GM19467 (cell line): Measurements from ENCODE around the gene TRPV5.

ENCODE experiments used
- ATAC-seq: cut with Tn5 transposase; IDR thresholded peaks from one replicate; pipeline ENCODE4 v1.9.1; 2021; ENCODE audit warnings: mild to moderate bottlenecking, moderate library complexity; ENCODE audit not compliant: unreplicated experiment

TRPV5 gene

DNA sequence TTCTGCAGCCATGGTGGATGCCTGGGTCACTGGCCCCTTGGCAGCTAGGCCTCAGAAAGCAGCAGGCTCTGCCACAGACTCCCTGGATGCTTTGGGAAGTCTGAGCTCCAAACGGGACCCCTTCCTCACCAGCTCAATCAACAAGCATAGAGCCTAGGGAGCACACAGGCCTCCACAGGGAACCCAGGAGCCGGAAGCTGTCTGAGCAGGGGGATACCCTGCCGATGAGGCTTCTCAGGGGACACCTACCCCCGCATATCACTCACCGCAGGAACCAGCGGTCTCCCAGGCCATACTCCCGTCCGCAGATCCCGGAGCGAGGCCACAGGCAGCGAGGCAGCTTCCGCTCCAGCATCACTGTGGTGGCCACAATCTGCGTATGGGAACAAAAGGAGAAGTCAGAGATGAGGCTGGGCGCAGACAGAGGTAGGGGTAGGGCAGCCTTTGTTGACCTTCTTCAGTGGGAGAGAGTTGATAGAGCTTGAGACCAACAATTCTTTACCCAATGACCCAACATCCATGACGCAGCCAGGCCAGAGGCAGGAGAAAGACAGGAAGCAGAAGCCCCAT is 61.4 kb downstream of the TRPV5 start:
- no peak for ATAC-seq

DNA sequence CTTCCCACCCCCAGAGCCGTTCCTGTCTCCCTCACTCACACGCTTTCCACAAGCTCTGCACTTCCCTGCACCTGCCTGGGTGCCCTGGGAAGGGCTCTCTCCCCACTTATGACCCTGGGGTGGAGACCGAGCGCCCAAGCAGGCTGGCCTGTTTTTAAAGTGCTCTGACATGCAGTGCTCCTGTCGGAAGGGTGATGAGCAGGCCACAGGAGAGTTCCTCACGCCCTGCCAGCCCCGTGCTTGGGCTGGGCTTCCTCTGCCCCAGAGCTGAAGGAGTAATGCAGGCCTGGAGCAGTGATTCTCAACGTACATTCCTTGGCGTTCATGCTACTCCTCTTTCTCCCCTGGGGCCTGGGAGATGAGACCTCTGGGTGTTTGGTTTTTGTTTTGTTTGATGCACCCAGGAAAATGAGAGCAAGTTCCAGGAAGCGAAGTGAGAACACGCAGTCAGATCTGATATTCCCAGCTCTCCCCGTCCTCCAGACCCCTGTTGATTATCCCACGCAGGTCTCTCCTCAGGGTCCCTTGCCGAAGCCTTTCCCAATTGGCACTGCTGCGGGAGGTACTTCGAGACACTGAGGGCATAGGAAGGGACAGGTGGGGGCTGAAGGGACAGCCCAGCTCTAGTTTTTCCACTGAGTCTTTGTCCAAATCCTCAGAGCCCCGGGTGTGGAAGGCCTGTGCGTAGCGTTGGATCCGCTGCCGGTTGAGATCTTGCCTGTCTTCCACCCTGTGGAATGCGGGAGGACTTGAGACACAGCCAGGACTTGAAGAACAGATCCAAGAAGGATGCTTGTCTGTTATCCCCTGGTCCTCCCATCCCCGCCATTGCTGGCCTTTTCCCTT is 62.1 kb downstream of the TRPV5 start:
- no peak for ATAC-seq

DNA sequence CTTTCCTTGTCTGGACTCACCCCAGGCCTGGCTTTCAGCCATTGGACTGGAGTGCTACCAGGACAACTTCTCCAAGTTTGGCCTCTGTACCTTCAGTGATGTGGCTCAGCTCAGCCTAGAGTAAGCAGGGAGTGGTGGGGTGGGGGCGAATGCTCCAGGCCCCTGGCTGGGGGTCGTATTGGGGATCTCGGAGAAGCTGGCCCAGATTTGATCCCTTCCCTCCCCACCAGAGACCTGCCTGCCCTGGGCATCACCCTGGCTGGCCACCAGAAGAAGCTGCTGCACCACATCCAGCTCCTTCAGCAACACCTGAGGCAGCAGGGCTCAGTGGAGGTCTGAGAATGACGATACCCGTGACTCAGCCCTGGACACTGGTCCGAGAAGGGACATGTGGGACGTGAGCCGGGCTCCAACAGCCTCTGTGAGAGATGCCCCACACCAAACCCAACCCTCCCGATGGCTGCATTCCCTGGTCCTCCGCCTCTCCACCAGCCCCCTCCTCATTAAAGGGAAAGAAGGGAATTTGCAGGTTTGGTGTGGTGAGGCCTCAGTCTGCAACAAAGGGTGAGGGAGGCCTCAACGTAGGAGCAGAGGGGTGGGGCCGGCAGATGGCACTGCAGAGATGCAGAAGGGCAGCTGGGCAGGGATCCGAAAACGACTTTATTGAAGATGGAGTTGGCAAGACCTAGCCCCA is 62.8 kb downstream of the TRPV5 start:
- ATAC-seq, result no peak

DNA sequence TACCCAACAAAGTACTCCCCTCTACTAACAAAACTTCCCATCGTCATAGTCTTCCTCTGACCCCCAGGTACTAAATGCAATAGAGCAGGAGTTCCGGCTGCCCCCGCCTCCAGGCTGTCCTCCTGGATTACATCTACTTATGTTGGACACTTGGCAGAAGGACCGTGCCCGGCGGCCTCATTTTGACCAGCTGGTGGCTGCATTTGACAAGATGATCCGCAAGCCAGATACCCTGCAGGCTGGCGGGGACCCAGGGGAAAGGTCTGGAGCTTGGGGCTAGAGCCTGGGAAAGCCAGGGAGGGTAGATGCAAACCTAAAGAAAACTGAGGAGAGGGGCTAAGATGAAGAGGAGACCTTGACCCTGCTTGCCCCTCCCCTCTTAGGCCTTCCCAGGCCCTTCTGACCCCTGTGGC is 63.4 kb downstream of the TRPV5 start:
- ATAC-seq, result no peak

DNA sequence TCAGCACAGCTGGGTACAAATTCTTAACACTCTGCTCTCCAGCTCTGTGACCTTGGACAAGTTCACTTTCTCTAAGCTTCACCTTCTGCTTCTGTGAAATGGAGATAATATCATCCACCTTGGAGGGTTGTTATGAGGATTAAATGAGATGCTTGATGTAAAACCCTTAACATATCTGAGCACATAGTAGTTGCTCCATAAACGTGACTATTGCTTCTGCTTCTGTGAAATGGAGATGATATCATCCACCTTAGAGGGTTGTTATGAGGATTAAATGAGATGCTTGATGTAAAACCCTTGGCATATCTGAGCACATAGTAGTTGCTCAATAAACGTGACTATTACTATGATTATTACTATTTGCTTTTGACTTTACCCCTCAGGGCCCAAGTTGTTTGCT is 64.1 kb downstream of the TRPV5 start:
- ATAC-seq, result no peak

DNA sequence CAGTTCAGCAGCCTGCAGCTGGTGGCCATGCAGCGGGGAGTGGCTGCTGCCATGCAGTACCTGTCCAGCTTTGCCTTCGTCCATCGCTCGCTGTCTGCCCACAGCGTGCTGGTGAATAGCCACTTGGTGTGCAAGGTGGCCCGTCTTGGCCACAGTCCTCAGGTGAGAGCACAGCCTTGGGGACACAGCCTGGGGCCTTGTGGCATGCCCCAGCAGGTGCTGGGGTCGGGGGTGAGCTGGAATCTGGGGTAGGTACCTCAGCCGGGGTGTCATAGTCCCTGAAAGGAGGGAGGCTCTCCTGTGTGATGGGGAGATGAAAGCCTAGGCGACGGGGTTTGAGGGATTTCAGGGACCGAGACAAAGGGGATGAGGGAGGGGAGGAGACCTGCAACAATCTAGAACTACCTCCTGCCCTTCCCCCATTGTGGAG is 64.5 kb downstream of the TRPV5 start:
- ATAC-seq, result no peak

DNA sequence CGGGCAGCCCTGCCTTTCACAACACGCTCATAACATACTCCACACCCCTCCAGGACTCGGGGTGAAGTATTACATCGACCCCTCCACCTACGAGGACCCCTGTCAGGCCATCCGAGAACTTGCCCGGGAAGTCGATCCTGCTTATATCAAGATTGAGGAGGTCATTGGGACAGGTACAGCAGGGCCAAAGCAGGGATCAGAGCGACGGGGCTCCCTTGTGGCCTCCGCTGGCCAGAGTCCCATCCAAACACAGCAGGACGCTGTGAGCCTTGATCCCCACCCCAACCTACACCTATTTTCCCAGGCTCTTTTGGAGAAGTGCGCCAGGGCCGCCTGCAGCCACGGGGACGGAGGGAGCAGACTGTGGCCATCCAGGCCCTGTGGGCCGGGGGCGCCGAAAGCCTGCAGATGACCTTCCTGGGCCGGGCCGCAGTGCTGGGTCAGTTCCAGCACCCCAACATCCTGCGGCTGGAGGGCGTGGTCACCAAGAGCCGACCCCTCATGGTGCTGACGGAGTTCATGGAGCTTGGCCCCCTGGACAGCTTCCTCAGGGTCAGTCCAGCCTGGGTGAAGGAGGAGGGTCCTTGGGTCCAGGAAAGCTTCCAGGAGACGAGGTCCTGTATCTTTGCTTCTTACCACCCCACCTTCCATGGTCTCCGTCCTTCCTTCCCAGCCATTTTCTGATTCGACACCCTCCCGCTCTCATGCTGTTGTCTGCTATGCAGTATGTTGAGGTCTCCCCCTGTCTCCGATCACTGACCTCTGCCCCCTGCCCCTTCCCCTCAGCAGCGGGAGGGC is 65.2 kb downstream of the TRPV5 start:
- ATAC-seq, result no peak

DNA sequence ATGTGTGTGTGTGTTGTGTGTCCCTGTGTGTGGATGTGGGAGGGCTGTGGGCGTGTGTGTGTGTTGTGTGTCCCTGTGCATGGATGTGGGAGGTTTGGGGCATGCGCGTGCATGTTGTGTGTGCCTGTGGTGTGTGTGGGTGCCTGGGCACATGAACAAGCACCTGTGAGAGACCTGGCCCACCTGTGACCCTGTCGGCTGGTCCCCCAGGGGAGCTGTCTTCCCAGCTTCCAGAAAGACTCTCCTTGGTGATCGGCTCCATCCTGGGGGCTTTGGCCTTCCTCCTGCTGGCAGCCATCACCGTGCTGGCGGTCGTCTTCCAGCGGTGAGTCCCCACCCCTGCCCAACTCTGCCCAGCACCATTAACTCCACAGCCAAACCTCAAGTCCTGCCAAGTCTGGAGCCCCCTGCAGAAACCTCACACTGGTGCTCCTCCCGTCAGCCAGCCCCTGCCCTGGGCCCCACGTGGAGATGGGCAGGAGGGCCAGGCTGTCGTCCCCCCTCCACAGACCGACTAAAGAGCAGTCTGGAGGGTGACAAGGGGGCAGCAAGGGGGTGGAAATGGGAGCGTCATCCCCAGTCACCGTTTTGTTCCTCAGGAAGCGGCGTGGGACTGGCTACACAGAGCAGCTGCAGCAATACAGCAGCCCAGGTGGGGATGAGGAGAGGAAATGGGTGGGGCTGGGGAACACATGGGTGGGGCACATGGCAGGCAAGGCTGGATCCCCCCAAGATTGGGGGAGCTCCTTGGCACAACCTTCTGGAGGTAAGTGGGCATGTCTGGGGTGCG is 66.0 kb downstream of the TRPV5 start:
- ATAC-seq, result no peak

DNA sequence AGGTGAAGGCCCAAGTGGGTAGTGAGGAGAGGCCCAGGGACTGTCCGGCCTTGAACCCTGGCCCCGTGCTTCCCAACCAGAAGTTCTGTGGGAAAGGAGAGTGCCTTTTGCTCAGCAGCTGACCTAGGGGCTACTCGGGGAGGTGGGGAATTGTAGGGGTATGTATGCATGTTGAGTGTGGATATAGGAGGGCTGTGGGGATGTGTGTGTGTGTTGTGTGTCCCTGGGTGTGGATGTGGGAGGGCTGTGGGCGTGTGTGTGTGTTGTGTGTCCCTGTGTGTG is 66.5 kb downstream of the TRPV5 start:
- no peak for ATAC-seq

DNA sequence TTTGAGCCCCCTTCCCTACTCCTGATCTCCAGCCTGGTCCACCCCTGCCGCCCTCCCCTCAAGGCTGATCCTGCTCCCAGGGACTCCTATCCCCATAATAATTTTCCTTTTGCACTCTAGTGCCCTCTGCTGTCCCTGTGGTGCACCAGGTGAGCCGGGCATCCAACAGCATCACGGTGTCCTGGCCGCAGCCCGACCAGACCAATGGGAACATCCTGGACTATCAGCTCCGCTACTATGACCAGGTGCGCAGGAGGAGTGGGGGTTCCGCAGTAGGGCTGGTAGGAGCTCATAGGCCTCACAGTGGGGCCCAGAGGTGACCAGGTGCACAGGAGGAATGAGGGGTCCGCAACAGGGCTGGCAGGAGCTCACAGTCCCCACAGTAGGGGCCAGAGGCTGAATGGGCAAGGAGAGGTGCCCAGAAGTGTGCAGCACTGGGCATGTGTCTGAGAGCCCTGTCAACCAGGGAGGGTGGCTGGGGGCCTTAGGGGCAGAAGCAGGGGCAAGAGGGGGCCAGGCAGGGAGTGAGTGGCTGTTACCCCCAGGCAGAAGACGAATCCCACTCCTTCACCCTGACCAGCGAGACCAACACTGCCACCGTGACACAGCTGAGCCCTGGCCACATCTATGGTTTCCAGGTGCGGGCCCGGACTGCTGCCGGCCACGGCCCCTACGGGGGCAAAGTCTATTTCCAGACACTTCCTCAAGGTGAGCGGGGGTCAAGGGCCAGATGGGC is 67.0 kb downstream of the TRPV5 start:
- no peak for ATAC-seq

DNA sequence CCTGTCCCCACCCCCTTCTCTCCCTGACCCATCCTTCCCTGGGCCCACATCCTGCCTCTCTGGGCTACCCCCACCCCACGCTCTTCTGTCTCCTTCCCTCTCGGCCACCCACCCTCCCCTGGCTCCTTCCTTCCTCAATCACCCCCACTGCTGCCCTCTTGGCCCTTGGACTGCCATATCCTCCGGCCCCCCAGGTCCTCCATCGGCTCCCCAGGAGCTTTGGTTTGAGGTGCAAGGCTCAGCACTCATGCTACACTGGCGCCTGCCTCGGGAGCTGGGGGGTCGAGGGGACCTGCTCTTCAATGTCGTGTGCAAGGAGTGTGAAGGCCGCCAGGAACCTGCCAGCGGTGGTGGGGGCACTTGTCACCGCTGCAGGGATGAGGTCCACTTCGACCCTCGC is 67.8 kb downstream of the TRPV5 start:
- no peak for ATAC-seq

DNA sequence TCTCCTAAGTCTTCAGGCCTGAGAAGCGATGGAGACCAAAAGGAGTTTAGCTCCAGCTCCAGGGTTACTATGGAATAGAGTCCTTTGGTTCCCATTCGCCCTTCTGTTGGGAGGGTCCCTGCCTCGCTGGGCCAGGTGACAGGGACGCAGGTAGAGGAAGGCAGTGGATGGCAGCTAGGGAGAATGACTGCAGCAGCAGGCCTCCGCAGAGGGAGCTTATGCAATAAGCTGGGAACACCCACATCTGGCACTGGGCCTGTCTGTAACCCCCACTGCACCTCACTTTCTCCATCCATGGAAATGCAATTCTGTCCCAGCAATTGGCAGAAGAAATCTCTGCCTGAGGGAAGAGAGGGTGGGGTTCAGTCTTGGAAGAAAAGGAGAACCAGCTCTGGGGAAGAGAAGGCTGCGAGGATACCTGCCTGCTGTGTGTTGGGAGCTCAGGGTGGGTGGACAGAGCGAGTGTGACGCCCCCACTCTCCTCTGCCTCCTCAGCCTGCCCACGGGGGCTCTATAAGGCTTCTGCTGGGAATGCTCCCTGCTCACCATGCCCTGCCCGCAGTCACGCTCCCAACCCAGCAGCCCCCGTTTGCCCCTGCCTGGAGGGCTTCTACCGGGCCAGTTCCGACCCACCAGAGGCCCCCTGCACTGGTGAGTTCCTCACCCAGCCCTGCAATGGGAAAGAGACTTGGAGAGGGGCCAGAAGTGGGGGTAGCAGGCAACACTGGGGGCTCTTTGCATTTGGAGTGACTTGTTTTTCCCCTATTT is 68.4 kb downstream of the TRPV5 start:
- ATAC-seq, result no peak

DNA sequence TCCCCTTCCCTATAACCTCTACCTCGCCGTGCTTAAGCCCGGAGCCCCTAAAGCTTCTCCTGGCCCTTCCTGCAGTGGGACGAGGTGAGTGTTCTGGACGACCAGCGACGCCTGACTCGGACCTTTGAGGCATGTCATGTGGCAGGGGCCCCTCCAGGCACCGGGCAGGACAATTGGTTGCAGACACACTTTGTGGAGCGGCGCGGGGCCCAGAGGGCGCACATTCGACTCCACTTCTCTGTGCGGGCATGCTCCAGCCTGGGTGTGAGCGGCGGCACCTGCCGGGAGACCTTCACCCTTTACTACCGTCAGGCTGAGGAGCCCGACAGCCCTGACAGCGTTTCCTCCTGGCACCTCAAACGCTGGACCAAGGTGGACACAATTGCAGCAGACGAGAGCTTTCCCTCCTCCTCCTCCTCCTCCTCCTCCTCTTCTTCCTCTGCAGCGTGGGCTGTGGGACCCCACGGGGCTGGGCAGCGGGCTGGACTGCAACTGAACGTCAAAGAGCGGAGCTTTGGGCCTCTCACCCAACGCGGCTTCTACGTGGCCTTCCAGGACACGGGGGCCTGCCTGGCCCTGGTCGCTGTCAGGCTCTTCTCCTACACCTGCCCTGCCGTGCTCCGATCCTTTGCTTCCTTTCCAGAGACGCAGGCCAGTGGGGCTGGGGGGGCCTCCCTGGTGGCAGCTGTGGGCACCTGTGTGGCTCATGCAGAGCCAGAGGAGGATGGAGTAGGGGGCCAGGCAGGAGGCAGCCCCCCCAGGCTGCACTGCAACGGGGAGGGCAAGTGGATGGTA is 69.5 kb downstream of the TRPV5 start:
- ATAC-seq, result no peak

DNA sequence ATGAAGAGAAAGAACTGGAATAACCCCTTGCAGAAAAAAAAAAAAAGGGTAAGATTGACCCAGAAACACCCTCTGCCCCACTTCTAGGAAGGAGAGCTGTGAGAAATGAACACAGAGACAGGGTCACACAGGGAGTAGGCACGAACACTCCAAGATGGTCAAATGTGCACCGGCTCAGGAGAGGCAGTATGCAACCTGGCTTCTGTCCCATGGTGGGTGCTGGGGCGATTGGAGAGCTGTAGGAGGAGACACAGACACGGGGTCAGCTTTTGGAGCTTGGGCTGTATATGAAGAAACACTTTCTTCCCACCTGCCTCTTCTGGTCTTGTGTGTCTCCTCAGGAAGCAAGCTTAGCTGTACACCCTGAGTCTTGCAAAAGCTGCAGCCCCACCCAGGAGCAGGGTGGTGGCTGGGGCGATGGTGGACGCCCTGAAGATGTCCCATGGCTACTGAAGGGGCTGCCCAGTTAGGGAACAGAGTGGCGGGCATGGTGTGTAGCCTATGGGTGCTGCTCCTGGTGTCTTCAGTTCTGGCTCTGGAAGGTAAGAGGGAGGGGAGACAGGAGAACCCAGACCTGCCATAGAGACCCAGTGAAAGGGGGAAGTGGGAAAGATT is 70.7 kb downstream of the TRPV5 start:
- no peak for ATAC-seq

DNA sequence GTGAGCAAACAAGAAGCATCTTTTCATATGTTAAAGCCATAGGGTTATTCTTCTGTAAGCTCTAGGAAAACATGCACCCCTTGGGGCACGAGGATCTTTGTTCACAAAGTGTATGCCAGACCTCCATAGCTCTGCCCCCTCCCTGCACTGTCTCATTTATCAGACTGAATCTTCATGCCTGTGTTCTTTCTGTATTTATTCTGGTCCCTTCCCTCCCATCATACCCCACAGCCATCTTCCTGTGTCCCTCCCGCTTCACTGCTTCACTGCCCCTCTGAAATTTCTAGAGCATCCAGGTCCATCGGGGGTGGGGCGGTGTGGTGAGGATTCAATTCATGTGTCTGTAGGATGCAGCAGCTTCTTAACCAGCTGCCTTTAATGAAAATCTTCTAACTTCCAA is 71.2 kb downstream of the TRPV5 start:
- ATAC-seq, result no peak

DNA sequence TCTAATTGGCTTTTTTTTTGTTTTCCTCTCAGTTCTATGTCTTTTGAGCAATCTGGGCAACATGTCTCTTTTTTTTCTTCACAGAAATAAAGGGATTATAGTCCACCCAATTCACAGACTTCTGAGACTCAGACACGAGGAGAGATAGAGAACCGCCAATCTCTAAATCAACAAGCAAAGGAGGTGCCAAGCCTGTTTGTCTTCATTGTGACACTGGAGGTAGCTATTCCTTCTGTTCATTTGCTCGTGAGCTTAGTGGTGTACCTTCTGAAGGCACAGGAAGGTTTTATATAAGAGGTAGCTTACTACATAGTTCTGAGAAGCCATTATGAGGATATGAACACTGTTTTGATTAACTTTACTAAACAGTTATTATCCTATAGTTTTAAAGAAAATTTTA is 72.6 kb downstream of the TRPV5 start:
- no peak for ATAC-seq

DNA sequence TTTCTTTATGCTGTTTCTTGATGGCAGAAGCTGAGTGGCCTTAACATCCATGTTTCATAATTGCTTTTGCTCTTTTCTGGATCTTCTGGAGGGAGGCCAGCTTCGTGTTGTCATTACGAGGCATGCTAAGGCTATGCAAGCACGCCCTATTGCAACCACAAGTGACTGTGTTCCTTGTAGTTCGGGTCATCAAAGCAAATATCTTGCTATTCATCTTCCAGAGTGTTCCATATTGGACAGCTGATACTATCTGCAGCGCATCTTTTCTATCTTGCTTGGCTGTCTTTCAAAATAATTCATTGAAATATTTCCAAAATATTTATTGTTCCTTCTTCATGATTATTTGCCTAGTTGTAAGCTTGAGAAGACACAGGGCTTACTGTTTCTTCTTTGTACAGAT is 73.7 kb downstream of the TRPV5 start:
- no peak for ATAC-seq

DNA sequence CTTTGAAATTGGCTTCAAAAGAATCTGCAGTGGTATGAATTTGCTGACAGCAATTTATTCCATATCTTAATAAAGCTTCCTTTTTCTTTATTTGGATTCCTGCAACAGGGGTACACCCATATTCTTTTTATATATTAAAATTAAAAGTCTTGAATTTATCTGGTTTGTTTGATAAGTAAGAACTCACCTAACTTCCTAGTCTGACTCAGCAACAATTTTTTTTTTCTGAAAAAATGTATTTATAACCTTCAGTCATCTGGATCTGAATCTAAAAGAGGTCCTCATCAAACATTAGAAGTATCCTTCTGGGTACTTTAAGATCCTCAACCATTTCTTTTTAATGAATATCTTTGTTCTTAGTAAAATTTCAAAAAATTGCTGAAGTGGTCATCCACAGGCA is 74.1 kb downstream of the TRPV5 start:
- no peak for ATAC-seq
